IMR-90 (cell line): ENCODE results near the gene PLCB4.

Source experiments
- CEBPB ChIP-seq: IDR thresholded peaks from 2 replicates; pipeline ENCODE4 v1.6.1; 2012; ENCODE audit warnings: low read depth, low read length, improper control_type of control experiment
- CHD1 ChIP-seq: IDR thresholded peaks from 2 replicates; pipeline ENCODE4 v1.6.1; 2012; ENCODE audit warnings: low read depth, low read length, improper control_type of control experiment
- MAFK ChIP-seq: IDR thresholded peaks from 2 replicates; pipeline ENCODE4 v1.6.1; 2012; ENCODE audit warnings: low read depth, low read length, improper control_type of control experiment
- MXI1 ChIP-seq: IDR thresholded peaks from 2 replicates; pipeline ENCODE4 v1.6.1; 2012; ENCODE audit warnings: low read depth, mild to moderate bottlenecking, low read length, moderate library complexity, borderline replicate concordance
- NFE2L2 ChIP-seq: fragments of 150-350 bp; IDR thresholded peaks from 2 replicates; pipeline ENCODE4 v1.6.1; 2016; ENCODE audit warnings: low read depth, mild to moderate bottlenecking, low read length
- POLR2A ChIP-seq: IDR thresholded peaks from 2 replicates; pipeline ENCODE4 v1.6.1; 2012; ENCODE audit warnings: mild to moderate bottlenecking, low read depth, low read length
- RAD21 ChIP-seq: IDR thresholded peaks from 2 replicates; pipeline ENCODE4 v1.6.1; 2012; ENCODE audit warnings: low read length, improper control_type of control experiment
- RCOR1 ChIP-seq: IDR thresholded peaks from 2 replicates; pipeline ENCODE4 v1.6.1; 2012; ENCODE audit warnings: mild to moderate bottlenecking, low read length, improper control_type of control experiment; ENCODE audit not compliant: insufficient replicate concordance
- RFX5 ChIP-seq: IDR thresholded peaks from 2 replicates; pipeline ENCODE4 v1.8.0; 2012; ENCODE audit warnings: low read depth, mild to moderate bottlenecking, low read length, moderate library complexity
- SMC3 ChIP-seq: fragments of 150-350 bp; IDR thresholded peaks from 2 replicates; pipeline ENCODE4 v1.6.1; 2016; ENCODE audit warnings: low read depth, mild to moderate bottlenecking, antibody characterized with exemption, low read length, moderate library complexity
- TF ChIP-seq, protein P1 (sequence below): conservative IDR thresholded peaks from 2 replicates; pipeline ENCODE4 v1.5.1; 2012; ENCODE audit warnings: mild to moderate bottlenecking, low read depth, low read length, improper control_type of control experiment
- TF ChIP-seq, protein P2 (sequence below): fragments of 150-350 bp; IDR thresholded peaks from 2 replicates; pipeline ENCODE4 v1.6.1; 2017; ENCODE audit warnings: mild to moderate bottlenecking, antibody characterized with exemption, low read length, low read depth
- TF ChIP-seq, protein P3 (sequence below): fragments of 150-350 bp; IDR thresholded peaks from 2 replicates; pipeline ENCODE4 v1.6.1; 2016; ENCODE audit warnings: low read depth, mild to moderate bottlenecking, low read length, moderate library complexity, borderline replicate concordance

DNA sequence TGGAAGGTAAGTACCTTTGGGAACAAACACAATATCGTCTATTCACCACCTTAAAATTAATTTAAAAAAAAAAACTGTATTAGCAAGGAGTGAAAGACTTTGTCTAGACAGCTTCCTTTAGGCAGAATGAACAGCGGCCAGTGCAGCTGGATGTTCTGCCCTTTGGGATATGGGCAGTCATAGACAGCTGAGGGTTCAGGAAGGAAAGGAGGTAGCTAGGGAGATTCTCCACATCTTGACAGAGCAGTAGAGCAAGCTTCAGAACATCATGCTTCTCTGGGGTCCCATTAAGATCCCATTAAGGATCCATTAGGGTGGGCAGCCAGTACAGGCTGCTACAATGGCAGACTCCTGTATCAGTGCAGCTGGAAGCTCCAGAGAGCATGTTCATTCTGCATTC lies 46.5 kb upstream of the PLCB4 start:
- TF ChIP-seq, protein P1, sequence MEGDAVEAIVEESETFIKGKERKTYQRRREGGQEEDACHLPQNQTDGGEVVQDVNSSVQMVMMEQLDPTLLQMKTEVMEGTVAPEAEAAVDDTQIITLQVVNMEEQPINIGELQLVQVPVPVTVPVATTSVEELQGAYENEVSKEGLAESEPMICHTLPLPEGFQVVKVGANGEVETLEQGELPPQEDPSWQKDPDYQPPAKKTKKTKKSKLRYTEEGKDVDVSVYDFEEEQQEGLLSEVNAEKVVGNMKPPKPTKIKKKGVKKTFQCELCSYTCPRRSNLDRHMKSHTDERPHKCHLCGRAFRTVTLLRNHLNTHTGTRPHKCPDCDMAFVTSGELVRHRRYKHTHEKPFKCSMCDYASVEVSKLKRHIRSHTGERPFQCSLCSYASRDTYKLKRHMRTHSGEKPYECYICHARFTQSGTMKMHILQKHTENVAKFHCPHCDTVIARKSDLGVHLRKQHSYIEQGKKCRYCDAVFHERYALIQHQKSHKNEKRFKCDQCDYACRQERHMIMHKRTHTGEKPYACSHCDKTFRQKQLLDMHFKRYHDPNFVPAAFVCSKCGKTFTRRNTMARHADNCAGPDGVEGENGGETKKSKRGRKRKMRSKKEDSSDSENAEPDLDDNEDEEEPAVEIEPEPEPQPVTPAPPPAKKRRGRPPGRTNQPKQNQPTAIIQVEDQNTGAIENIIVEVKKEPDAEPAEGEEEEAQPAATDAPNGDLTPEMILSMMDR, result no peak
- TF ChIP-seq RFX5 (no peak), POLR2A (no peak), CEBPB (no peak), SMC3 (no peak), RCOR1 (no peak), NFE2L2 (no peak), MXI1 (no peak), MAFK (no peak), RAD21 (no peak), CHD1 (no peak)
- TF ChIP-seq, protein P2, sequence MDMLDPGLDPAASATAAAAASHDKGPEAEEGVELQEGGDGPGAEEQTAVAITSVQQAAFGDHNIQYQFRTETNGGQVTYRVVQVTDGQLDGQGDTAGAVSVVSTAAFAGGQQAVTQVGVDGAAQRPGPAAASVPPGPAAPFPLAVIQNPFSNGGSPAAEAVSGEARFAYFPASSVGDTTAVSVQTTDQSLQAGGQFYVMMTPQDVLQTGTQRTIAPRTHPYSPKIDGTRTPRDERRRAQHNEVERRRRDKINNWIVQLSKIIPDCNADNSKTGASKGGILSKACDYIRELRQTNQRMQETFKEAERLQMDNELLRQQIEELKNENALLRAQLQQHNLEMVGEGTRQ, result no peak
- TF ChIP-seq, protein P3, sequence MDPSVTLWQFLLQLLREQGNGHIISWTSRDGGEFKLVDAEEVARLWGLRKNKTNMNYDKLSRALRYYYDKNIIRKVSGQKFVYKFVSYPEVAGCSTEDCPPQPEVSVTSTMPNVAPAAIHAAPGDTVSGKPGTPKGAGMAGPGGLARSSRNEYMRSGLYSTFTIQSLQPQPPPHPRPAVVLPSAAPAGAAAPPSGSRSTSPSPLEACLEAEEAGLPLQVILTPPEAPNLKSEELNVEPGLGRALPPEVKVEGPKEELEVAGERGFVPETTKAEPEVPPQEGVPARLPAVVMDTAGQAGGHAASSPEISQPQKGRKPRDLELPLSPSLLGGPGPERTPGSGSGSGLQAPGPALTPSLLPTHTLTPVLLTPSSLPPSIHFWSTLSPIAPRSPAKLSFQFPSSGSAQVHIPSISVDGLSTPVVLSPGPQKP, result no peak
